ENCODE measurements around the gene OXTR. TPM values are rescaled to one million over a fixed set of nuclear protein-coding genes. Genes with fewer than 3 reads are reported as not detected.

OXTR gene
- polyA plus RNA-seq, 1 donor from 2014 or later = 1.7 TPM

DNA sequence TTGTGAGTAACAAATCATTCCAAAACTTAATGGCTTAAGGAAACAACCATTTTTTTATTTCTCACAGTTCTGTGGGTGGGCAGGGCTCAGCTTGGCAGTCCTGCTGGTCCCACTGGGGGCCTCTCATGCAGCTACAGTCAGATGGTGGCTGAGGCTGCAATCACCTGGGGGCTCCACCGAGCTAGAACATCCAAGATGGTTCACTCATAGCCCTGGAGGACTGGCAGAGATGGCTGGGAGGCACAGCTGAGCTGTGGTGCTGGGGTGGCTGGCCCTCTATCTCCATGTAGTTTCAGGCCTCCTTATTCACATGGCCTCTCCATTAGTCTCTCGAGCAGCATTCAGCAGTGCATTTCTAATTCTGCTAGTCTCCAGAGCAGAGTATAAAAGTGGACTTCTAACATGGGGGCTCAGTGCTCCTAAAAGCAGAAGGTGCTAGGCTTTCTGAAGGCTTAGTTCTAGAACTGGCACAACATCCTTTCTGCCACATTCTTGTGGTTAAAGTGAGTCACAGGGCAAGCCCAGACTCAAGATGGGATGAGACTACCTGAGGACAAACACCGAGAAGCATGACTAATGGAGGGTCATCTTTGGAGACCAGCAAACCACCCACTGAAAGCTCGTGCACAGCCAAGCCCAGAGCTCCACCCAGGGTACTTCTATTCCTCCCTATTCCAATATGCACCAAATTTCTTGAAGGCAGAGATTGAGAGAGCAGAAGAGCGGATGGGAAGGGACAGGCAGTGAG is 29.5 kb downstream of the OXTR start:
- TF ChIP-seq MXI1 (conservative IDR thresholded peaks at IDR 0.05; ENCODE audit: poor library complexity, severe bottlenecking) (no peak), TAF1 (IDR thresholded peaks at IDR 0.05; ENCODE audit: low read depth) (no peak), CTCF (IDR thresholded peaks at IDR 0.05; ENCODE audit: poor library complexity, severe bottlenecking) (no peak), SMC3 (conservative IDR thresholded peaks at IDR 0.05; ENCODE audit: poor library complexity) (no peak), REST (IDR thresholded peaks at IDR 0.05; ENCODE audit: borderline replicate concordance) (no peak), RAD21 (conservative IDR thresholded peaks at IDR 0.05) (no peak), EZH2 (IDR thresholded peaks at IDR 0.05; ENCODE audit: borderline replicate concordance, insufficient read depth, low read length, poor library complexity, severe bottlenecking) (no peak), EP300 (conservative IDR thresholded peaks at IDR 0.05; ENCODE audit: poor library complexity, severe bottlenecking) (no peak), POLR2AphosphoS5 (IDR thresholded peaks at IDR 0.05) (no peak)
- Histone ChIP-seq H3K9ac (ENCODE audit: low read length) (no peak overlapping the region), H3K36me3 (ENCODE audit: insufficient read depth, low read length) (no peaks in the 10 kb centered on the region), H3K4me2 (ENCODE audit: low read length) (no peak overlapping the region), H3F3A (ENCODE audit: insufficient read depth, low read length, poor library complexity, severe bottlenecking) (no peaks in the 10 kb centered on the region), H2AFZ (ENCODE audit: low read depth, low read length) (no peak overlapping the region), H3K27ac (ENCODE audit: low read length) (no peak overlapping the region), H3K9me2 (ENCODE audit: insufficient read depth, low read length) (no peaks in the 10 kb centered on the region), H3K27me3 (ENCODE audit: insufficient read depth, low read depth, low read length) (no peaks in the 10 kb centered on the region), H3K9me3 (ENCODE audit: low read length) (no peaks in the 10 kb centered on the region), H4K20me1 (ENCODE audit: insufficient read depth) (no peaks in the 10 kb centered on the region), H3K4me3 (ENCODE audit: low read length) (no peak overlapping the region), H3K79me2 (replicated peaks; ENCODE audit: insufficient read depth, low read length) (no peaks in the 10 kb centered on the region)

- Histone ChIP-seq H2AFZ (ENCODE audit: low read depth, low read length) (no peak overlapping the region), H4K20me1 (ENCODE audit: insufficient read depth) (no peaks in the 10 kb centered on the region), H3K79me2 (replicated peaks; ENCODE audit: insufficient read depth, low read length) (no peaks in the 10 kb centered on the region), H3K36me3 (ENCODE audit: insufficient read depth, low read length) (no peaks in the 10 kb centered on the region), H3F3A (ENCODE audit: insufficient read depth, low read length, poor library complexity, severe bottlenecking) (no peaks in the 10 kb centered on the region), H3K4me3 (ENCODE audit: low read length) (no peak overlapping the region), H3K9me3 (ENCODE audit: low read length) (no peaks in the 10 kb centered on the region), H3K4me2 (ENCODE audit: low read length) (no peak overlapping the region), H3K9me2 (ENCODE audit: insufficient read depth, low read length) (no peaks in the 10 kb centered on the region), H3K27ac (ENCODE audit: low read length) (no peak overlapping the region), H3K9ac (ENCODE audit: low read length) (no peak overlapping the region), H3K27me3 (ENCODE audit: insufficient read depth, low read depth, low read length) (no peaks in the 10 kb centered on the region)
- TF ChIP-seq TAF1 (IDR thresholded peaks at IDR 0.05; ENCODE audit: low read depth) (no peak), RAD21 (conservative IDR thresholded peaks at IDR 0.05) (no peak), REST (IDR thresholded peaks at IDR 0.05; ENCODE audit: borderline replicate concordance) (no peak), EP300 (conservative IDR thresholded peaks at IDR 0.05; ENCODE audit: poor library complexity, severe bottlenecking) (no peak), EZH2 (IDR thresholded peaks at IDR 0.05; ENCODE audit: borderline replicate concordance, insufficient read depth, low read length, poor library complexity, severe bottlenecking) (no peak), SMC3 (conservative IDR thresholded peaks at IDR 0.05; ENCODE audit: poor library complexity) (no peak), CTCF (IDR thresholded peaks at IDR 0.05; ENCODE audit: poor library complexity, severe bottlenecking) (no peak), MXI1 (conservative IDR thresholded peaks at IDR 0.05; ENCODE audit: poor library complexity, severe bottlenecking) (no peak), POLR2AphosphoS5 (IDR thresholded peaks at IDR 0.05) (no peak)
Observed at GRCh38 chr3:8738639-8739038, 30.8 kb downstream of the OXTR start.
